HG03097 (cell line): Measurements from ENCODE around the gene CLEC2A.
"Not testable (repeated sequence)": the region's sequence is repeated elsewhere in the genome, so short reads cannot be mapped to it uniquely, and the experiment has no call there.

Source experiments
- ATAC-seq: cut with Tn5 transposase; IDR thresholded peaks from one replicate; pipeline ENCODE4 v1.9.1; 2021; ENCODE audit not compliant: unreplicated experiment, low FRiP score

Gene CLEC2A

GRCh38 chr12:9888665-9889273 is 43.4 kb downstream of the CLEC2A start:
- no peak for ATAC-seq

GRCh38 chr12:9883175-9883574 is 49.0 kb downstream of the CLEC2A start:
- ATAC-seq = no peak

- ATAC-seq = no peak
Observed at GRCh38 chr12:9881988-9882387, 50.2 kb downstream of the CLEC2A start.

- no peak for ATAC-seq
Observed at GRCh38 chr12:9881246-9881645, 50.9 kb downstream of the CLEC2A start, which contains the start of gene KLRF2. Gene KLRF2 (plus strand): TSS chr12:9881489. CDS start chr12:9881596, 107 bp downstream.

- no peak for ATAC-seq
Observed at GRCh38 chr12:9880532-9881078, 51.6 kb downstream of the CLEC2A start.

DNA sequence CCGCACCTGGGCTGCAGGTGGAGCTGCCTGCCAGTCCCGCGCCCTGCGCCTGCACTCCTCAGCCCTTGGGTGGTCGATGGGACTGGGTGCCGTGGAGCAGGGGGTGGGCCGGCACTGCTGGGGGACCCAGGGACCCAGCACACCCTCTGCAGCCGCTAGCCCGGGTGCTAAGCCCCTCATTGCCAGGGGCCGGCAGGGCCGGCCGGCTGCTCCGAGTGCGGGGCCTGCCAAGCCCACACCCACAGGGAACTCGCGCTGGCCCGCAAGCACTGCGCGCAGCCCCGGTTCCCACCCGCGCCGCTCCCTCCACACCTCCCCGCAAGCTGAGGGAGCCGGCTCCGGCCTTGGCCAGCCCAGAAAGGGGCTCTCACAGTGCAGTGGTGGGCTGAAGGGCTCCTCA is 56.0 kb downstream of the CLEC2A start:
- ATAC-seq = not testable (repeated sequence)

- ATAC-seq = no peak
Observed at GRCh38 chr12:9872742-9873141, 59.4 kb downstream of the CLEC2A start.

GRCh38 chr12:9872162-9872561 is 60.0 kb downstream of the CLEC2A start:
- no peak for ATAC-seq

- ATAC-seq = no peak
Observed at GRCh38 chr12:9870286-9870866, 61.8 kb downstream of the CLEC2A start.

- ATAC-seq = no peak
Observed at GRCh38 chr12:9869307-9870161, 62.6 kb downstream of the CLEC2A start, which contains the start of gene CLEC2B. Gene CLEC2B (minus strand): TSS chr12:9869354.

DNA sequence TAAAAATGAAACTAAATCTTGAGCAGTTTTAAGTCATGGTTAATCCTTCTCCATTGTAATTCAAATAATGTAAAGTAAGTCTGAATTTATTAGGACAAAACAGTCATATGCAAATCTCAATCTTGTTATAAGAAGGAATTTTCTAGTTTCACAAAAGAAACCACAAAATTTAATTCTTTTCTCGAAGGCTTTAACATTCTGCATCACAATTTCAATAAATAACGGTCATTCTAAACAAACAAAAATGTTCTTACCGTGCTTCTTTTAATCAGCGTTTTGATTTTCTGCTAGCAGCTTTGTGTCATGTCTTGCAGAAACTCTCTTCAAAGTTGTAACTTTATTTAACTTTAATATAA is 63.2 kb downstream of the CLEC2A start:
- ATAC-seq = no peak

DNA sequence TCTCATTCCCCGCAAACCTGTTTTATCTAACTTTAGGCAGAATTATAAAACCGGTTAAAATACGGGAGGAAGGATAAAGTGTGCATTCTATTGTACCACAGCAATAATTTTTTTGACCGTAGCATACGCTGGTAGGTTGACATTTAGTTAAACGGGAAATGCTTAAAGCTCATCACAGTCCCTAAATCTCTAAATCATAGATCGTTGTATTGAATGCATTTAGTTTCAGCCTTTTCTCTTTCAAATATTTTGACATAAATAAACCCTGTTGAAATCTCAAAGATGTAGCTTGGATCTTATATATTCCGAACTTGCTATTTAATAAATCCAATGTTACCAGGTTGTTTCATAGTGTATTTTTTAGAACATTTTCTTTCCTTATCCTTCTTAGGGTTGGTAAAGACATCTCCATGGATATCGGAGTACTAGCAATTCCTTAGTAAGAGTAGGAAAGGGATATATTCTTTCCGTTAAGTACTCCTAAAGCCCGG is 63.8 kb downstream of the CLEC2A start:
- no peak for ATAC-seq

DNA sequence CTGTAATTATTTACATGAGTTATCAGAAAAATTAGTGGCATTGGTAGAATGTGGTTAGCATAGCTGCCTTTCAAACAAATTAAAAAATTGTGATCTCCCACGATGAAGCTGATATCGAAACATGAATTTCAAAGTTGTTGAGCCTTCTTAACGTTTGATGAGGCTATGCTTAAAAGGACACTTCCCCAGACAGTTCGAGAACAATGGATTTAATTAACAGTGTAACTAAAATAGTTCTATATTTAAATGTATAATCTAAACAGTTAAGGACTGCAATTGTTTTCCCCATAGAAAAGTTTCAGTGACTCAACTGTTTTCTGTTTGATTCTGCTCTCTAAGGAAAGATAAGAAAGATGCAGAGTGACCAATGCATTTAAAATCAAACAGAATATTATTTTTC is 64.6 kb downstream of the CLEC2A start:
- no peak for ATAC-seq

- ATAC-seq = no peak
Observed at GRCh38 chr12:9866860-9867269, 65.3 kb downstream of the CLEC2A start.

DNA sequence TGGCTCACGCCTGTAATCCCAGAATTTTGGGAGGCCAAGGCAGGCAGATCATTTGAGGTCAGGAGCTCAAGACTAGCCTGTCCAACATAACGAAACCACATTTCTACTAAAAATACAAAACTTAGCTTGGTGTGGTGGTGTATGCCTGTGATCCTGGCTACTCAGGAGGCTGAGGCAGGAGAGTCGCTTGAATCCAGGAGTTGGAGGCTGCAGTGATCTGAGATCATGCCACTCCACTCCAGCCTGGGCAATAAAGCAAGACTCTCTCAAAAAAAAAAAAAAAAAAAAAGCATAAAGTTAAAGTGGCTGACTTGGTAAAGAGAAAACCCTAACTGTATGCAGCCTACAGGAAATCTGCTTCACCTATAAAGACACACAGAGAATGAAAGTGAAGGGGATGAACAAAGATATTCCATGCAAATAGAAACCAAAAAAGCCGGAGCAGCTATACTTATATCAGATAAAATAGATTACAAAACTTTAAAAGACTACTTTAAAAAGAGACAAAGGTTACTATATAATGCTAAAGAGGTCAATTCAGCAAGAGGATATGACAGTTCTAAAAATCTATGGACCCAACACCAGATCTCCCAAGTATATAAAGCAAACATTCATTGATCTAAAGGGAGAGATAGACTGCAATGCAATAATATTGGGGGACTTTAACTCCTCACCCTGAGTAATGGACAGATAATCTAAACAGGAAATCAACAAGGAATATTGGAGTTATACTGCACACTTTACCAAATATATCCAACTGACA is 67.1 kb downstream of the CLEC2A start:
- ATAC-seq = no peak
